RWPE2 (cell line): ENCODE results near the gene MBNL1.
A peak's percentile ranks its signal among the peaks of the same experiment; 100 is the strongest.
"Not testable (repeated sequence)": the region's sequence is repeated elsewhere in the genome, so short reads cannot be mapped to it uniquely, and the experiment has no call there.

Experiments
- ATAC-seq: fragments of 200-7000 bp; cut with Tn5 transposase; 3 replicates; pipeline ENCODE4 v1.9.1; 2021; ENCODE audit warnings: low read depth
- DNase-seq: peaks from one replicate; pipeline ENCODE4 v3.0.0-alpha.2; 2020; ENCODE audit warnings: low spot score
- H3K27ac ChIP-seq: fragments of 450-650 bp; 2 replicates; pipeline ENCODE4 v1.5.1; 2017; ENCODE audit warnings: mild to moderate bottlenecking; ENCODE audit not compliant: poor library complexity, severe bottlenecking
- H3K27me3 ChIP-seq: fragments of 250-450 bp; sonication (Bioruptor Pico); 2 replicates; pipeline ENCODE4 v1.5.1; 2021; ENCODE audit warnings: mild to moderate bottlenecking, moderate library complexity; ENCODE audit not compliant: insufficient read depth, poor library complexity, severe bottlenecking
- H3K36me3 ChIP-seq: fragments of 250-450 bp; sonication (Bioruptor Pico); 2 replicates; pipeline ENCODE4 v1.5.1; 2020; ENCODE audit warnings: low read depth, mild to moderate bottlenecking, moderate library complexity
- H3K4me1 ChIP-seq: fragments of 250-450 bp; sonication (Bioruptor Pico); 2 replicates; pipeline ENCODE4 v1.5.1; 2021; ENCODE audit warnings: mild to moderate bottlenecking, moderate library complexity; ENCODE audit not compliant: insufficient read depth, poor library complexity, severe bottlenecking
- H3K4me3 ChIP-seq: fragments of 250-450 bp; sonication (Bioruptor Pico); 2 replicates; pipeline ENCODE4 v1.5.1; 2021; ENCODE audit warnings: mild to moderate bottlenecking, moderate library complexity; ENCODE audit not compliant: severe bottlenecking
- H3K9me3 ChIP-seq: fragments of 250-450 bp; sonication (Bioruptor Pico); 2 replicates; pipeline ENCODE4 v1.5.1; 2021; ENCODE audit warnings: mild to moderate bottlenecking, moderate library complexity; ENCODE audit not compliant: severe bottlenecking
- TF ChIP-seq, protein P1 (sequence below): fragments of 450-650 bp; IDR thresholded peaks from one replicate; pipeline ENCODE4 v1.5.1; 2017; ENCODE audit warnings: mild to moderate bottlenecking, moderate library complexity; ENCODE audit not compliant: poor library complexity, severe bottlenecking

Gene MBNL1

DNA sequence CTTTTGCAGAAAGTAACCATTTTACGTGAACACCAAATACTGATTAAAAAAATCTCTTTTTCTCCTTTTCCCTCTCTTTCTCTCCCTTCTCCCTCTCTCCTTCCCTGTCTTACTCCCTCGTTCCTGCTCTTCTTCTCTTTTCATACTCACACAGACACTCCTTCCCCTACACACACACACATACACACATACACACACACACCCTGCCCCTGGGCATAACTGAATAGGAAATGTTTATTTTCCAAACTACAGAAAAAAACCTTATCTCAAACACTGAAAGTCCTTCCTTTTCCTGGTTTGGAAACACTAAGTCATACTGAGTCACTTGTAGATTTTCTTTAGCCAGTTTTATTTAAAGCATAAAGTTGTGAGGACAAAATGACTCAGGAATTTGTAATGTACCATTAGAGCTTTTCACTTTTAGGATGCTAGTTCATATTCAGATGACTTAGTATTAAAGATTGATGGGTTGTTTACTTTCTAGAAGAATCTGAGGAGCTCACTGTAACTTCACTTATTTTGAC is 62.4 kb downstream of the MBNL1 start:
- peaks cover 3% of the 10 kb centered on the region for H3K36me3 ChIP-seq
- no peaks in the 10 kb centered on the region for H3K9me3 ChIP-seq
- H3K27ac ChIP-seq = peak overlapping the region; percentile 69
- TF ChIP-seq, protein P1, sequence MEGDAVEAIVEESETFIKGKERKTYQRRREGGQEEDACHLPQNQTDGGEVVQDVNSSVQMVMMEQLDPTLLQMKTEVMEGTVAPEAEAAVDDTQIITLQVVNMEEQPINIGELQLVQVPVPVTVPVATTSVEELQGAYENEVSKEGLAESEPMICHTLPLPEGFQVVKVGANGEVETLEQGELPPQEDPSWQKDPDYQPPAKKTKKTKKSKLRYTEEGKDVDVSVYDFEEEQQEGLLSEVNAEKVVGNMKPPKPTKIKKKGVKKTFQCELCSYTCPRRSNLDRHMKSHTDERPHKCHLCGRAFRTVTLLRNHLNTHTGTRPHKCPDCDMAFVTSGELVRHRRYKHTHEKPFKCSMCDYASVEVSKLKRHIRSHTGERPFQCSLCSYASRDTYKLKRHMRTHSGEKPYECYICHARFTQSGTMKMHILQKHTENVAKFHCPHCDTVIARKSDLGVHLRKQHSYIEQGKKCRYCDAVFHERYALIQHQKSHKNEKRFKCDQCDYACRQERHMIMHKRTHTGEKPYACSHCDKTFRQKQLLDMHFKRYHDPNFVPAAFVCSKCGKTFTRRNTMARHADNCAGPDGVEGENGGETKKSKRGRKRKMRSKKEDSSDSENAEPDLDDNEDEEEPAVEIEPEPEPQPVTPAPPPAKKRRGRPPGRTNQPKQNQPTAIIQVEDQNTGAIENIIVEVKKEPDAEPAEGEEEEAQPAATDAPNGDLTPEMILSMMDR = no peak
- peaks cover 45% of the 10 kb centered on the region for H3K4me1 ChIP-seq
- H3K27me3 ChIP-seq = no peaks in the 10 kb centered on the region
- ATAC-seq (peak; percentile 76), DNase-seq (no peak)
- no peak overlapping the region for H3K4me3 ChIP-seq

DNA sequence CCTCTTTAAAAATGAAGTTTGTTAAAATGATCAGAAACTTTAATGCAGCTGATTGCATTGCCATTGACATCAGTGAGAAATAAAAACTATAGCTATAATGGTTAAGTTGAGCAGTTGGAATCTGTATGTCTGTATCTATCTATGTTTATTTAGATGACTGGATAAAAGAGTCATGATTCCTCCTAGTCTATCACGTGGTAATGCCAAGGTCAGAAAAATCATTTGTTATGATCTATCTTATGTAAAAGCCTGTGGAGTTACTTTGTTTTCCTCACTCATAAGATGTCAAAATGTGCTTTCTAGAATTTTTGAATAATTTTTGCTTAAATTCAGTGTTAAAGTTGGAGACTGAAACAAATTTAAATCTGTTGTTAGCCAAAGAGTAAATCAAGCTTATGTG is 63.3 kb downstream of the MBNL1 start:
- no peaks in the 10 kb centered on the region for H3K9me3 ChIP-seq
- TF ChIP-seq, protein P1 = no peak
- ATAC-seq (no peak), DNase-seq (no peak)
- peaks cover 45% of the 10 kb centered on the region for H3K4me1 ChIP-seq
- H3K27me3 ChIP-seq = no peaks in the 10 kb centered on the region
- H3K27ac ChIP-seq = peak overlapping the region; percentile 69
- H3K36me3 ChIP-seq = no peaks in the 10 kb centered on the region
- no peak overlapping the region for H3K4me3 ChIP-seq

DNA sequence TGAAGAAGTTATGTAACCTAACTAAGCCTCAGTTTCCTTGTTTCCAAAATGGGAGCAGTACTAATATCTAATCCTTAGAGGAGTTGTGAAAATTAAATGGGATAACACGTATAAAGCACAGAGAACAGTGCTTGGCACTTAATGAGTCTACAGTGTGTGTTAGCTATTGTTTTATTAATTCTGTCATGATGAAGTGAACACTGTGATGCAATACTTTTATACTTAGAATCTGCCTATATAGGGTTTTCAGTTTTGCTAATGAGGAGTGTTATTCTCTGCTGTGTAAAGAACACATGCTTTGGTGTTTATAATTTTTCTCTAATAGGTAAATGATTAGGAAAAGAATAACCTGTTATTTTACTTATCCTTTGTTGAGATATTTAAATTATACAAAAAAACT is 65.2 kb downstream of the MBNL1 start:
- H3K4me1 ChIP-seq = peaks cover 30% of the 10 kb centered on the region
- no peak overlapping the region for H3K27ac ChIP-seq
- ATAC-seq (no peak), DNase-seq (no peak)
- H3K36me3 ChIP-seq = 0 out of 2 replicates have a peak, but pooled peaks cover 3% of the 10 kb centered on the region
- no peaks in the 10 kb centered on the region for H3K27me3 ChIP-seq
- TF ChIP-seq, protein P1 = no peak
- H3K9me3 ChIP-seq = no peaks in the 10 kb centered on the region
- no peak overlapping the region for H3K4me3 ChIP-seq

DNA sequence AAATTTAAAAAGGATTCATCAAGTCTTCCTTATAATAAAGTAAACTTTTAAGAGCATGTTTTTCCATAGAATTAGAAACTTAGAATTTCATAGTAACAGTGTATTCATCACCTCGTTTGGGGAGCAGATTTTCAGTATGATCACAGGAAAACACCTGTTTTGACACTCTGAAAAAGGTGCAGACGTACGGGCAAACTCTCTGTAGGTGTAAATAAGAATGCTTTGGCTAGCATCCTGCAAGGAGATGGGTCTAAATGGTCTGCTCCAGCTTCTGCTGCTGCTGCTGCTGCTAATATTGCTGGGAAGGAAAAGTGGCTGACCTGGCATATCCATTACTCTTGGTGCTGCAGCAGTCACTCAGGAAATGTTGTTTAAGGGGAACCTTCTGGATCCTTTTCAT is 66.0 kb downstream of the MBNL1 start:
- TF ChIP-seq, protein P1 = no peak
- no peaks in the 10 kb centered on the region for H3K9me3 ChIP-seq
- H3K27me3 ChIP-seq = no peaks in the 10 kb centered on the region
- H3K36me3 ChIP-seq = peaks cover 7% of the 10 kb centered on the region; the same call in 1 of the 2 replicates
- no peak for ATAC-seq
- H3K4me3 ChIP-seq = no peak overlapping the region
- H3K4me1 ChIP-seq = peaks cover 24% of the 10 kb centered on the region
- no peak for DNase-seq
- H3K27ac ChIP-seq = no peak overlapping the region

DNA sequence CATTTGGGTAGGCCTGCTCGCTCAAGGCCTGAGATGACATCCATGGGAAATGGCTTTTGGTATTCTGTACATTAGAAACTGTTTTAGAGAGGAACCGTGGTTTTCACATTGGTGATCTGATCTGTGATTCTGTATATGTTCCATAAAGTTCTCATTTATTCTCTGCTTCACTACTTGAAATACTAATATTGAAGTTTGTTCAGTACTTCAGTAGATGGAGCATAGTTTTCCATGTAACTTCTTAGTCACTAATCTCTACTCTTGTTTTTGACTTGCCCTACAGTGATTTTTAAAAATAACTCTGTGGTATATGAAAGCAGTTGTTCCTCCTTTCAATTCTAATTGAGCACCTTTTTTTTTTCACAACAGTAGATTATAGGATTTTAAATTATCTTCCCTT is 66.5 kb downstream of the MBNL1 start:
- no peaks in the 10 kb centered on the region for H3K27me3 ChIP-seq
- DNase-seq (no peak), ATAC-seq (no peak)
- H3K36me3 ChIP-seq = peaks cover 9% of the 10 kb centered on the region; the same call in 1 of the 2 replicates
- TF ChIP-seq, protein P1 = no peak
- peaks cover 19% of the 10 kb centered on the region for H3K4me1 ChIP-seq
- H3K4me3 ChIP-seq = no peak overlapping the region
- no peaks in the 10 kb centered on the region for H3K9me3 ChIP-seq
- H3K27ac ChIP-seq = no peak overlapping the region

DNA sequence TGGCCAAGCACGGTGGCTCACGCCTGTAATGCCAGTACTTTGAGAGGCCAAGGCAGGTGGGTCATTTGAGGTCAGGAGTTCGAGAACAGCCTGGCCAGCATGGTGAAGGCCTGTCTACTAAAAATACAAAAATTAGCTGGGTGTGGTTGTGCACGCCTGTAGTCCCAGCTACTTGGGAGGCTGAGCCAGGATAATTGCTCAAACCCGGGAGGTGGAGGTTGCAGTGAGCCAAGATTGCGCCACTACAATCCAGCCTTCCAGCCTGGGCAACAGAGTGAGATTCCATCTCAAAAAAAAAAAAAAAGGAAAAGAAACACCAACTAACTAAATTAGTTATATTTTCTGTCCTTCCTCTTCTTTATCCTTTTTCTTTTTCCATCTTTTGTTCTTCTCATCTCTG is 68.6 kb downstream of the MBNL1 start:
- DNase-seq, H3K4me3 ChIP-seq, ATAC-seq, H3K4me1 ChIP-seq, H3K27ac ChIP-seq, H3K9me3 ChIP-seq, H3K27me3 ChIP-seq: not testable (repeated sequence)
- H3K36me3 ChIP-seq = peaks cover 10% of the 10 kb centered on the region; the same call in 1 of the 2 replicates
